GM18951 (cell line): ENCODE measurements around the gene ASB13.
"Not testable (repeated sequence)": the region's sequence is repeated elsewhere in the genome, so short reads cannot be mapped to it uniquely, and the experiment has no call there.

Source experiments
- POLR2A ChIP-seq: IDR thresholded peaks from 4 replicates; pipeline ENCODE4 v1.6.1; 2011; ENCODE audit warnings: mild to moderate bottlenecking; ENCODE audit not compliant: insufficient read length, insufficient read depth; ENCODE audit errors: extremely low read depth
- in situ Hi-C: fragments of 300-500 bp; cut with MboI; formaldehyde crosslinking; loops from one replicate; pipeline ENCODE4 v1.12.0; 2022; ENCODE audit warnings: low sequenced_read_pairs, mixed read lengths, inconsistent platforms; ENCODE audit not compliant: unreplicated experiment

The ASB13 gene

DNA sequence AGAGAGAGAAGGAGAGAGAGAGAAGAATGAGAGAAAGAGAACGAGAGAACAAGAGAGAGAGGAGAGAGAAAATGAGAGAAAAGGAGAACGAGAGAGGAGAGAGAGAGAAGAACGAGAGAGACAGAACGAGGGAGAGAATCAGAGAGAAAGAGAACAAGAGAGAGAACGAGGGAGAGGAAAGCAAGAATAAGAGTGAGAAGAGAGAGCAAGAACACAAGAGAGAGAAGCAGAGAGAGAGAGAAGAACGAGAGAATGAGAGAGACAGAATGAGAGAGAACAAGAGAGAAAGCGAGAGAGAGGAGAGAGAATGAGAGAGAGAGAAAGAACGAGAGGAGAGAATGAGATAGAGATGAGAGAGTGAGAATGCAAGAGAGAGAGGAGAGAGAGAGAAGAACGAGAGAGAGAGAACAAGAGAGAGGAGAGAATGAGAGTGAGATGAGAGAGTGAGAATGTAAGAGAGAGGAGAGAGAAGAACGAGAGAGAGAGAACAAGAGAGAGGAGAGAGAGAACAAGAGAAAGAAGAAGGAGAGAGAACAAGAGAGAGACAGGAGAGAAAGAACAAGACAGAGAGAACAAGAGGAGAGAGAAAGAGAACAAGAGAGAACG lies 68.2 kb downstream of the ASB13 start:
- TF ChIP-seq POLR2A = no peak
- in situ Hi-C loops = no loop called here

DNA sequence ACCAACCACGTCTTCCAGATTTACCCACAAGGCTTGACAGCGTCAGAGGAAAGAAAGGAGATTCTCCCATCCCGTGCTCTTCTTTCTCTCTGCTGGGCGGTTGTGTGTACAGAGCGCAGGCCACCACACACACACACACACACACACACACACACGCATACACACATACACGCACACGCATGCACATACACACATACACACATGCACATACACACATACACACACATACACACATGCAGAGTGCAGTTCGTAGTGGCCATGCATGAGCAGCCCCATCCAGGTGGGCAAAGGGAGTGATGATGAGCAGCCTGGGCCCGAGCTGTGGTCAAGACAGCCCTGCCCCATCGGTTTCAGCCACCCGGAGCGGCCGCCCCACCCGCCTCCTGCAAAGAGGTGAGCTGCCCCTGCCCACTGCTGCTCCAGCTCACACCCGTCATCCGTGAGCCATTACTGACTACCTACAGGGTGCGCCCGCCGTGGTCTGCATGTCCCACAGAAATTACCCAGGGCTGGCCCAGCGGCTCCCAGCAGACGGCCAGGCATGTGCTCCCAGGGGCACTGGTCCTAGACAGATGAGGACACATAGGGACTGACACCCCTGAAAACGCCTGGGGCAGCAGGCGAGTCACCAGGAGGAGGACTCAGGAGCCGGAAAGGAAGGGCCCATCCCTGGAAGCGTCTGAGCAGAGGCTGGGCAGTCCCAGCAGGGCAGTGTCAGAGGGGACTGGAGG lies 69.6 kb downstream of the ASB13 start:
- in situ Hi-C loops = no loop called here
- no peak for TF ChIP-seq POLR2A

DNA sequence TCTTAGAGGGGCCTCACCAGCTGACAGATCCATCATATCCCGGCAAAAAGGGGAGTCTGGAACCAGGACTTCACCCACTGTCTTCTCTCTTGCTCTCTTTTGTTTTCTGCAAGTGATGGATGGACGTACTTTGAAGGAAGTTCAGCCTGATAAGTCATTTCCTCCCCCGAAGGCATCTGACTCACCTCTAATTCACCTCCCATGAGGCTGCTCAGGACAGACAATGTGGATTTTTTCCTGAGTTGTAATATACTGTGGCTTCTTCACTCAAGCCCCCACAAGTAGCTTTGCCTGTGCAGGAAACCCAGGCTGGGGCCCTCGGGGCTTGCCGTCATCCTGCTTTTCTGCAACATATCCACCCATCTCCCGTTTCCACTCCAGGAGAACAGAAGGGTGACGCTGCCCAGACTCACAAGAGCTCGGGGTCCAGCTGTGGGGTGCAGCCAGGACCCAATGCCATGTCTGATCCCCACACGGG lies 70.4 kb downstream of the ASB13 start:
- TF ChIP-seq POLR2A = no peak
- in situ Hi-C loops = no loop called here

DNA sequence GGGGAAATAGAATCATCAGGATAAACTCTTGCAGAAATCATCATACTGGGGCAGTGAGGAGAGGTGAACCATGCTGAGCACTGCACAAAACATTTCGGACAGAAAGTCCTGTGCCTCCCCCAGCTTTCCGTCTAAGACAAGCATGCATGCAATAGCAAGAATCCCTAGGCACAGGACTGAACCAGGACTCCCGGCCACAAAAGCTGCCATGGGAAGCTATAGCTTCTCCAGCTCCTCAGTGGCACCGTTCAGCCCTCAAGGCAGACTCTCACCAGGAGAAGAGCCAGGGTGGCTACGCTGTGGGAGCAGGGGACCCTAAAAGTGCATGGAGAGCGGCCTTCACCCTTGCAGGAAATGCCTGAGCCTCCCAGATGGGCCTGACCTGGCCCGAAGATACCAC lies 70.8 kb downstream of the ASB13 start:
- TF ChIP-seq POLR2A = no peak
- in situ Hi-C loops = no loop called here

DNA sequence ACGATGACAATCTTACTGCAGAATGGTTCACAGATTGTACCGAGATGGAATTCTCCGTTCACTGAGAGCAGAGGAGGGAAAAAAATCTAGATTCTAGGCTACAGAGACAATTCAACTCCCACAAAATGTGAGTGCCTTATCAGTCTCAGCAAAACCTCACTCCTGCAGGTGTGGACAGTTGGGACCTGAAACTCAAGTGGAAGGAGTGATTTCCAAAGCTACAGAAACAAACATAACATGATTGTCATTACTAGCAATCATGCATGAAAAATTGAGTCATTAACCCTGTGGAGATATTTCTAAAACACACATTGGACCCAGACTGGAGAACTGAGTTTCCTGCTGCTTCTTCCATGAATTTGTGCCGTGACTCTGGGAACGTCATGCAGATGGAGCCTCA lies 71.3 kb downstream of the ASB13 start:
- in situ Hi-C loops = no loop called here

DNA sequence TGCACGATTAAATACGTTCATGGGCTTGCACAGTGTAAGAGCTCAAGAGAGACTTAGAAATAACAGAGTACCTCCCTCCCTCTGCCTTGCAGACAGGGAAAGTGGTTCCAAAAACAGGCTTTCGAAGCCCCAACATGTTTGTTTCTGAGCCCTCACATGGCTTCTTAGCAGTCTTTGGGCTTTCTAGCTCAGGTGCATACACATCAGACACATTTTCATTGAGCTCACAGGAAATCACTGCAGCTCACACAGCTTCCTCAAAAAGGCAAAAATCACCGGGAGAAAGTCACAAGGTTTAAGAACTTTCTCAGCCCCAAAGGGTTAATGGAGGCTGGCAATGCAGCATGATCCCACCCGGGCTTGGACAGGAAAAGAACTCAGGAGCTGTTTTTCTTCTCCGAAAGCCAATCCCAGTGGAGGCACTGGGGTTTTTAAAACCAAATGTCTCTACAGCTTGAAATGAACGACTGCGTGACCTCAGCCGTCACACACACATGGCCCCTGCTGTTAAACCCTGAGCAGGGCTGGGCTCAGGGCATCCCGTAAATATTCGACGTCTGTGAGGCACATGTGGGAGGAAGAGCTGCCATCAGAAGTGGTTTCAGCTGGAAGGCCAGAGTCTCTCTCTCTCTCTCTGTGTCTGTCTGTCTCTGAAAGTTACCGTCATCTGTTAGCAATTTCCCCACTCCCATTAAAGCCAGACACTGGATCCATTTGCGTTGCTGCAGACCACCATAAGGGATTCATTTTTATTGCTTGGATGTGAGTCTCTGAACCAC lies 71.9 kb downstream of the ASB13 start:
- TF ChIP-seq POLR2A = no peak
- in situ Hi-C loops = no loop called here

More for the DNA sequence above, 71.3 kb downstream of the ASB13 start:
- TF ChIP-seq POLR2A = no peak

DNA sequence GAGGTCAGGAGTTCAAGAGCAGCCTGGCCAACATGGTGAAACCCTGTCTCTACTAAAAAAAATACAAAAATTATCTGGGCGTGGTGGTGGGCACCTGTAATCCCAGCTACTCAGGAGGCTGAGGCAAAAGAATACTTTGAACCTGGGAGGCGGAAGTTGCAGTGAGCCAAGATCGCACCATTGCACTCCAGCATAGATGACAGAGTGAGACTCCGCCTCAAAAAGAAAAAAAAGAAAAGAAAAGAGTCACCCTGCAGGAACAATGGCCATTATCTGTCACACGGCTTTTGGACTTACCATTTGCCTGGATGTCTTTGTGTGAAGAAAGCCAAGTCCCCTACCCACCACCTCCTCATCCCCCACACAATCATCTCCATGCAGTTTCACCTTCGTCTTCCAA lies 73.0 kb downstream of the ASB13 start:
- in situ Hi-C loops = not testable (repeated sequence)

DNA sequence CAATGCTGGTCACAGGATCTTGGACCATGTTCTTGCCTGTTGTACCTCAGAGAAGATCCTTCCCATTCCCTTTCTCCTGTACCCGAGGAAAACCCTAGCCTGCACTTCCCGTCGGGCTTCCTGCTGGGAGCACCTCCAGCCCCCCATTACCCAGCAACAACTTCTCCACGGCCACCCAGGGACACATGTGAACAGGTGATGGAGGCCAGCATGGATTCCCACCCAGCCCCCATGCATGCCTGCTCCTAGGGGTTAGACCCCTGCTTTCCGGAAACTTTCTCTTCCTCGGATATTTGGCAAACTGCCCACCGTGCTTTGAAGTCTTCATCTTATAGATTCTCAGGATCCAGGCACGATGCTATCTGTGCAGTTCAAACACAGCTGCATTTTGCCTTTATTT lies 74.3 kb downstream of the ASB13 start:
- in situ Hi-C loops = no loop called here
- TF ChIP-seq POLR2A = no peak

DNA sequence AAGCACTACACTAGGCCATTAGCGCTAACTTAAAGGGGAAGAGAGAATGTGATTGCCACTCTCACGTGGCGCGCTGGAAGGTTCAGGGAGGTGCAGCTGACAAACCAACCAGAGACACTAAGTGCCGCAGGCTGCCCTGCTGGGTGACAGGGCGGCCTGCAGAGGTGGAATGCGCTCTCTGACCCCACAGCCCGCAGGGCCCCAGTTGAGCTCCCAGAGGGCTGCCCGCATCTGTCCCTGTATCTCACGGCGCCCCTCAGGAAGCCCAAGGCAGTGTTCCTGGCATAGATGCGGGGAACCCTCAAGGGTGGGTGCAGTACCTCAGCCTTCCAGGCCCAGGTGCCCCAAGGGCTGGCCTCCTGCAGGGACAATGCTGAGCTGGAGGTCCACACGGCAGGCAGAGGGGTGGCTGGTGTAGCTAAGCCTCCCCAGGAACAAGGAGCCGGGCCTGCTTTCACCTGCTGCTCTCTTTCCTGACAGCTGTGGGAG lies 75.0 kb downstream of the ASB13 start:
- TF ChIP-seq POLR2A = no peak
- in situ Hi-C loops = no loop called here

DNA sequence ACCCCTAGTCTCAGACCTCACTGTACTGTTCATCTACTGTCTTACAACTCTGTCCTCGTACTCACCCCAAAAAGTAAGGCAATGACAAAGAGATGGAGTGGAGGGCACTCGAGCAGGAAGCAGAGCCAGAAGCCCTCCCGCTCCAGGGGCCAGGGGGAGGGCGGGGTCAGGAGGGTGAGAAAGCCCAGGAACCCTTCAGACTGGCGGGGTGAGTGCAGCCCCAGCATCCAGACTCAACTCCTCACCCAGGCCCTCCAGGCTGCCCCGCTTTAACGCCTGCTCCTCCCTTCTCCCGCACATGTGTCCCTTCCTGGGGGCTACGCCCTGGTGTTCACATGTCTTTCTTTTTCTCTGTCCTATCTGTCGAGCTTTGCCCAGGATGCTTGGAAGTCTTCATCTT lies 75.6 kb downstream of the ASB13 start:
- in situ Hi-C loops = no loop called here
- no peak for TF ChIP-seq POLR2A

DNA sequence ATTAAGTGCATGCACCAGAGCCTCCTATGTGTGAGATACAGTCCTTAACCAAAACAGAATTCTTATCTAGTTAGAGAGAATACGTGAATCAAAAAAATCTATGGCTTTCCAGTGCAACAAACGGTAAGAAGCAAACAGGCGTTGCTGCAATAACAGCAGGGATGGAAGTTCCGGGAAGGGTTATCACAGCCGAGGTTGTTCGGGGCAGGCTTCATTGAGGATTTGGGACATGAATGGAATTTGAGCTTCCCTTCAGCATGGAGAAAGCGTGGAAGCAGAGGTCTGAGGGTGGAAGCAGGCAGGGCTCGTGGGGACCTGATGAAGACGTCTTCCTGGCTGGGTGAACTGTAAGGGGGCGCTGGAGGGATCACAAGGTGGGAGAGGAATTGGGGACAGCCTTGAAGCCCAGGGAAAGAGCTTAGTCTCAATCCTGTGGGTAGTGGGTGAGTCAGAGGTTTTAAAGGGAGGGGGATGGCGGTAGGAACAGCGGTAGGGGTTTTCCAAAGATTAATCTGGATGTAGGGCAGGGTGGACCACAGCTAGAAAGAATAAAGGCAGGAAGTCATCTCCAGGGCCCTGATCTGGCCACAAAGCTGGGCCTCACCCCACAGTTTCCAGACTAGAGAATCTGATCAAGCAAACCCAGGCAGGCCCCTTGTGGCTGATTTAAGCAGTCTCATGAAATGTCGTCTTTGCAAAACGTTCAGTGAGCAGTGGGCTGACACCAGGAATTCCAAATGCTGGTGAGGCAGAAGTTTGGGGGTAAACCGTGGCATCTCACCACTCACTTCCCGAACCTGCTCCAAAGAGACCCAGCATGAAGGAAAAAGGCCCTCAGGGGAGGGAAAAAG lies 76.5 kb downstream of the ASB13 start:
- no peak for TF ChIP-seq POLR2A
- in situ Hi-C loops = no loop called here

DNA sequence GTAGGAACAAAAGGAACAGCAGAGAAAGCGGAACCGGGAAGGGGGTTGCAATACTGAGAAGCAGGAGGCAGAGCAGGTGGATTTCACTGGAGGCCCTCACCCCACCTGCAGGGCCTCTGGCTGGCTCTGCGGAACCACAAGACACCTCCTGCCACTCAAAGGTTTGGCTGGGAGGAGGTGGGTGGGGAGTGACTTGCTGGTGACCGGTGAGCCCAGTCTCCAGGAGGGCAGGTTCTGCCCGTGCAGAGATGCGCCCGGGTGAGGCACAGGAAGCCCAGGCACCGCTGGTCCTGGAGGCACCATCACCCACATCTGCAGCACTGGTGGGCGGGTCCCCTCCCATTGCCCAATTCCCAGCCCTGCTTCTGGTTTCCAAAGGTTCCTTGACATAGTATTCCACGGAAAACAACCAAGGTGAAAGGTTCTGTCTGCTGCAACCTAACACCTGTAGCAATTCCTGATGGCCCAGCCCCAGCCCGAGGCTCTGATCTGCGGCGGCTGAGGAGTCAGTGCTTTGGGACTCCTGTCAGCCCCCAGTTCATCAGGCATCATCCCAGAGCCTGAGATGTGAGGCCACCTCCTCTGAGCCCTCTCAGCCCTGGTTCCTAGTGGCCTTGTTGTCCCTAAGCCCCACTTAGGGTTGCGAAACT lies 77.3 kb downstream of the ASB13 start:
- no peak for TF ChIP-seq POLR2A
- in situ Hi-C loops = no loop called here
